ENCODE measurements around the gene FIBCD1. TPM values are rescaled to one million over a fixed set of nuclear protein-coding genes. Genes with fewer than 3 reads are reported as not detected.

FIBCD1 gene
- total and polyA plus RNA-seq, 2 of the 8 experiments (the other 6 are each of a cell fraction or from before 2014, with no cell fraction given), result 6.1 to 8.8 TPM

DNA sequence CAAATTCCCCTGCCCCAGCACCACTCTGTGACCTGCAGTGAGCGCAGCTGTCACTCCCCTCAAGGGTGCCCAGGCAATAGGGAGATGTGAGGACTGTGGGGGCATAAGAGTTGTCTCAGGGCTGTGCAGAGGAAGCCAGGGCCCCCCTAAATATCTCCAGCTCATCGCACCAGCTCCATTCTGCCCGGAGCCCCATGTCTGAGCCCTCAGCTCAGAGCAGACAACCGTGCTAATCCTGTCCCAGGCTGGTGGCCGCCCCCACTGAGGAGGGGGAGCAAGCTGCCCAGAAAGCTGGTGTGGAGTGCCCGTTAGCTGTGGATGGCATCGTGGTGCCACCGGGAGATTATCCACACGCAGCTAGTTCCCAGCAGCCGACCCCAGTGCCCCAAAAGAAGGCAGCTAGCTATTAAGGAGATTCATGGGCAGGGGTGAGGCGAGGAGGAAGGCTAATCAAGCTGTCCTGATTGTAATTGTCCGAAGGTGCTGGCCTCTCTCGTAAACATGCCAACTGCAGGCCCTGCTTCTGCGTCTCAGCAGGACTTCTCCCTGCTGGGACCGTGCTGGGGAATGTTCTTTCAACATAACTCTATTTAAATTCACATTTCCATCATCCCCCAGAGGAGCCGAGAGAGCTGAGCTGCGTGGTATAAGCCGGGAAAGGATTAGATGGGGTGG lies 17.0 kb upstream of the FIBCD1 start:
- Histone ChIP-seq H2BK20ac (ENCODE audit: low read length) (no peak overlapping the region), H3K14ac (ENCODE audit: insufficient read length) (no peak overlapping the region), H3K4me1 (replicated peaks in 1 of 4; ENCODE audit: control insufficient read depth in 3 of 4, insufficient read depth in 4 of 4, low read length in 3 of 4) (peaks cover 0 to 2% (median 0%) of the 10 kb centered on the region in 4 experiments; a peak in 1 of 7 replicates), H3K79me1 (ENCODE audit: low read depth, low read length) (no peaks in the 10 kb centered on the region), H3K4ac (replicated peaks; ENCODE audit: insufficient read length, low read depth, low read length) (no peak overlapping the region), H3K4me3 (ENCODE audit: extremely low read depth in 1 of 4, insufficient read depth in 2 of 4, low read depth in 3 of 4, low read length in 4 of 4) (no peak overlapping the region), H2BK5ac (ENCODE audit: low read depth, low read length) (no peak overlapping the region), H3K36me3 (ENCODE audit: control insufficient read depth in 2 of 4, insufficient read depth in 4 of 4, low read length in 3 of 4) (no peaks in the 10 kb centered on the region), H3K9ac (replicated peaks in 1 of 4; ENCODE audit: extremely low read depth in 1 of 4, low read depth in 3 of 4, low read length in 3 of 4) (no peak overlapping the region), H3K23me2 (ENCODE audit: low read depth, low read length) (peaks cover 13% of the 10 kb centered on the region; the same call in 1 of the 2 replicates), H3K9me3 (ENCODE audit: insufficient read depth in 2 of 2, low read depth in 1 of 2, low read length in 1 of 2) (peaks cover 4 to 5% of the 10 kb centered on the region in 2 experiments; a peak in 2 of 4 replicates), H2BK120ac (replicated peaks; ENCODE audit: low read depth, low read length) (no peak overlapping the region), H3K79me2 (ENCODE audit: control insufficient read depth in 1 of 2, insufficient read depth in 2 of 2, low read length in 2 of 2) (no peaks in the 10 kb centered on the region), H3K27ac (ENCODE audit: low read depth, low read length) (no peak overlapping the region), H3K23ac (ENCODE audit: insufficient read length) (no peak overlapping the region), H4K20me1 (replicated peaks in 1 of 2; ENCODE audit: control insufficient read depth in 1 of 2, insufficient read depth in 2 of 2, low read length in 2 of 2) (peaks cover 0 to 6% of the 10 kb centered on the region in 2 experiments), H3K56ac (replicated peaks; ENCODE audit: insufficient read length, low read depth, low read length) (no peak overlapping the region), H2BK12ac (ENCODE audit: low read depth, low read length) (no peak overlapping the region), H4K91ac (replicated peaks; ENCODE audit: insufficient read length, low read length) (no peak overlapping the region), H4K8ac (ENCODE audit: extremely low read depth, insufficient read depth, low read length) (no peak overlapping the region), H2AK5ac (ENCODE audit: low read depth, low read length) (no peak overlapping the region), H3K27me3 (replicated peaks in 1 of 4; ENCODE audit: control insufficient read depth in 3 of 4, extremely low read depth in 1 of 4, insufficient read depth in 3 of 4, low read length in 3 of 4) (no peaks in the 10 kb centered on the region), H4K5ac (ENCODE audit: insufficient read length, low read depth, low read length) (no peak overlapping the region), H2BK15ac (ENCODE audit: low read length) (no peak overlapping the region), H3K18ac (ENCODE audit: extremely low read depth, low read length) (no peak overlapping the region), H2AFZ (ENCODE audit: low read length) (no peak overlapping the region), H3K4me2 (ENCODE audit: insufficient read depth in 1 of 2, low read depth in 2 of 2, low read length in 2 of 2) (no peak overlapping the region)
- ChIA-PET POLR2A (ENCODE audit: partially characterized antibody) (interaction anchor here (0.6 to 1.2 kb wide), 2 partner anchors 59 to 145 kb away, joined by 3 read pairs; no protein-coding TSS in a partner anchor), CTCF (ENCODE audit: partially characterized antibody) (interaction anchor here (0.6 to 2.3 kb wide), 13 partner anchors 10 to 94 kb away, joined by 3 to 8 read pairs (median 4); no protein-coding TSS in a partner anchor)
- DNase-seq (ENCODE audit: low read depth in 1 of 2, low spot score in 2 of 2), result no peak
- 84% methylated on average over 18 of the region's 18 CpGs; no CpG with 5 or more reads in 1 of the 2 experiments for WGBS, 2 experiments (ENCODE audit: extremely low coverage in 1 of 2, insufficient coverage in 1 of 2, insufficient read length in 1 of 2, insufficient replicate concordance in 2 of 2, low coverage in 1 of 2, low lambda C conversion rate in 2 of 2, missing lambda C conversion rate in 1 of 2)
- FAIRE-seq, result no peak
- TF ChIP-seq CHD1 (IDR thresholded peaks at IDR 0.05; ENCODE audit: low read depth, low read length) (no peak), TAF7 (optimal IDR thresholded peaks at IDR 0.05; ENCODE audit: borderline replicate concordance, low read depth, low read length) (no peak), TAF1 (IDR thresholded peaks at IDR 0.05; ENCODE audit: low read depth, low read length) (no peak), CEBPB (IDR thresholded peaks at IDR 0.05; ENCODE audit: low read depth, low read length) (no peak), HDAC6 (IDR thresholded peaks at IDR 0.05; ENCODE audit: low read depth, low read length) (no peak), ZNF274 (IDR thresholded peaks at IDR 0.05; ENCODE audit: borderline replicate concordance, extremely low read depth, low read length) (no peak)
- TF ChIP-seq, protein P1, sequence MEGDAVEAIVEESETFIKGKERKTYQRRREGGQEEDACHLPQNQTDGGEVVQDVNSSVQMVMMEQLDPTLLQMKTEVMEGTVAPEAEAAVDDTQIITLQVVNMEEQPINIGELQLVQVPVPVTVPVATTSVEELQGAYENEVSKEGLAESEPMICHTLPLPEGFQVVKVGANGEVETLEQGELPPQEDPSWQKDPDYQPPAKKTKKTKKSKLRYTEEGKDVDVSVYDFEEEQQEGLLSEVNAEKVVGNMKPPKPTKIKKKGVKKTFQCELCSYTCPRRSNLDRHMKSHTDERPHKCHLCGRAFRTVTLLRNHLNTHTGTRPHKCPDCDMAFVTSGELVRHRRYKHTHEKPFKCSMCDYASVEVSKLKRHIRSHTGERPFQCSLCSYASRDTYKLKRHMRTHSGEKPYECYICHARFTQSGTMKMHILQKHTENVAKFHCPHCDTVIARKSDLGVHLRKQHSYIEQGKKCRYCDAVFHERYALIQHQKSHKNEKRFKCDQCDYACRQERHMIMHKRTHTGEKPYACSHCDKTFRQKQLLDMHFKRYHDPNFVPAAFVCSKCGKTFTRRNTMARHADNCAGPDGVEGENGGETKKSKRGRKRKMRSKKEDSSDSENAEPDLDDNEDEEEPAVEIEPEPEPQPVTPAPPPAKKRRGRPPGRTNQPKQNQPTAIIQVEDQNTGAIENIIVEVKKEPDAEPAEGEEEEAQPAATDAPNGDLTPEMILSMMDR (IDR thresholded peaks at IDR 0.05; ENCODE audit: control extremely low read depth in 1 of 3, insufficient read depth in 1 of 3, low read depth in 1 of 3, low read length in 3 of 3), result no peak
- TF ChIP-seq, protein P2, sequence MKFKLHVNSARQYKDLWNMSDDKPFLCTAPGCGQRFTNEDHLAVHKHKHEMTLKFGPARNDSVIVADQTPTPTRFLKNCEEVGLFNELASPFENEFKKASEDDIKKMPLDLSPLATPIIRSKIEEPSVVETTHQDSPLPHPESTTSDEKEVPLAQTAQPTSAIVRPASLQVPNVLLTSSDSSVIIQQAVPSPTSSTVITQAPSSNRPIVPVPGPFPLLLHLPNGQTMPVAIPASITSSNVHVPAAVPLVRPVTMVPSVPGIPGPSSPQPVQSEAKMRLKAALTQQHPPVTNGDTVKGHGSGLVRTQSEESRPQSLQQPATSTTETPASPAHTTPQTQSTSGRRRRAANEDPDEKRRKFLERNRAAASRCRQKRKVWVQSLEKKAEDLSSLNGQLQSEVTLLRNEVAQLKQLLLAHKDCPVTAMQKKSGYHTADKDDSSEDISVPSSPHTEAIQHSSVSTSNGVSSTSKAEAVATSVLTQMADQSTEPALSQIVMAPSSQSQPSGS (IDR thresholded peaks at IDR 0.05; ENCODE audit: low read length), result no peak
